C4-2B (cell line): ENCODE measurements around the gene PLA2G15.

ENCODE experiments used
- H3K27ac ChIP-seq: fragments of 450-650 bp; 2 replicates; pipeline ENCODE4 v1.5.1; 2017
- ZFX ChIP-seq: fragments of 450-650 bp; IDR thresholded peaks from 2 replicates; pipeline ENCODE4 v1.6.1; 2017
- TF ChIP-seq, protein P1 (sequence below): fragments of 450-650 bp; conservative IDR thresholded peaks from 2 replicates; pipeline ENCODE4 v1.5.1; 2017; ENCODE audit warnings: mild to moderate bottlenecking

Gene PLA2G15

DNA sequence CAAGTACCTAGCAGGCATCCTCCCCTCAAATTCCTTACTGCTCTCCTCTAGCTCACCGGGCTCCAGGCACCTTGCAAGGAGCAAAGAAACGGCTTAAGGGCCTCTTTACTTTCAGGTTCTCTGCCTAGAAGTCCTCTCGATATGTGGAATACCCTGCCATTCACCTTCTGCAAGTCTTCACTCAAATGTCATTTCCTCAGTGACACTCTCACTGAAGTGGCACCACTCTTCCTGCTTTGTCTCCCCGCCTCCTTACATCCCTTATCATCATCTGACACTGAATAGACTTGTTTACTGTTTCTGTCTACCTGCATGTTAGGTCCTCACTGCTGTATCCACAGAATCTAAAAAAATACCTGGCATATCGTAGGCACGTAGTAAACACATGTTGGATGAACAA lies 64.6 kb downstream of the PLA2G15 start:
- TF ChIP-seq ZFX = no peak
- TF ChIP-seq, protein P1, sequence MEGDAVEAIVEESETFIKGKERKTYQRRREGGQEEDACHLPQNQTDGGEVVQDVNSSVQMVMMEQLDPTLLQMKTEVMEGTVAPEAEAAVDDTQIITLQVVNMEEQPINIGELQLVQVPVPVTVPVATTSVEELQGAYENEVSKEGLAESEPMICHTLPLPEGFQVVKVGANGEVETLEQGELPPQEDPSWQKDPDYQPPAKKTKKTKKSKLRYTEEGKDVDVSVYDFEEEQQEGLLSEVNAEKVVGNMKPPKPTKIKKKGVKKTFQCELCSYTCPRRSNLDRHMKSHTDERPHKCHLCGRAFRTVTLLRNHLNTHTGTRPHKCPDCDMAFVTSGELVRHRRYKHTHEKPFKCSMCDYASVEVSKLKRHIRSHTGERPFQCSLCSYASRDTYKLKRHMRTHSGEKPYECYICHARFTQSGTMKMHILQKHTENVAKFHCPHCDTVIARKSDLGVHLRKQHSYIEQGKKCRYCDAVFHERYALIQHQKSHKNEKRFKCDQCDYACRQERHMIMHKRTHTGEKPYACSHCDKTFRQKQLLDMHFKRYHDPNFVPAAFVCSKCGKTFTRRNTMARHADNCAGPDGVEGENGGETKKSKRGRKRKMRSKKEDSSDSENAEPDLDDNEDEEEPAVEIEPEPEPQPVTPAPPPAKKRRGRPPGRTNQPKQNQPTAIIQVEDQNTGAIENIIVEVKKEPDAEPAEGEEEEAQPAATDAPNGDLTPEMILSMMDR = no peak
- H3K27ac ChIP-seq = peak overlapping the region; percentile 95

DNA sequence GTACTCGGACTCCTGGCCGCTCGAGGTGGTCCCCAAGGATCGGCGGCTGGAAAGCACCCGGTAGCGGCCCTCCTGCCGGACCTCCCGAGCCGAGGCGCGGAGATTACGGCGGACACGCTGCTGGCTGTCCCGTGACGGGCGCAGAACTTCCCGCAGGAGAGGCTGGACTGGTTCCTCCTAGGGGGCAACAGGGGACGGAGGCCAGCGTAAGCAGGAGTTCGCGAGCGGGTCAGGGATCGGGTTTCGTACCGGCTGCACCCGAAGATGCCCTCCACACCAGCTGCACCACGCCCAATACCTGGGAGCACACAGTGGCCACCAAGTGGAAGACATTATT lies 65.2 kb downstream of the PLA2G15 start:
- peak overlapping the region; percentile 95 for H3K27ac ChIP-seq
- TF ChIP-seq, protein P1 = no peak
- no peak for TF ChIP-seq ZFX
